HepG2 (cell line): ENCODE results near the gene RASSF4. TPM values are rescaled to one million over a fixed set of nuclear protein-coding genes. Genes with fewer than 3 reads are reported as not detected.

ENCODE experiments used
- ARHGAP35 ChIP-seq: sonication (generic); formaldehyde crosslinking; IDR thresholded peaks from 2 replicates; pipeline ENCODE4 v1.9.0; 2022; ENCODE audit warnings: mild to moderate bottlenecking, inconsistent platforms, moderate library complexity, missing genetic modification reagents, borderline replicate concordance
- HOXA7 ChIP-seq: sonication (generic); formaldehyde crosslinking; IDR thresholded peaks from 2 replicates; pipeline ENCODE4 v1.8.1; 2022; ENCODE audit warnings: mild to moderate bottlenecking, missing genetic modification reagents, moderate library complexity
- MZF1 ChIP-seq: sonication (generic); formaldehyde crosslinking; IDR thresholded peaks from 2 replicates; pipeline ENCODE4 v1.8.1; 2023; ENCODE audit warnings: mild to moderate bottlenecking, missing genetic modification reagents, borderline replicate concordance
- NFE2L2 ChIP-seq: fragments of 150-350 bp; IDR thresholded peaks from 2 replicates; pipeline ENCODE4 v1.6.1; 2014; ENCODE audit warnings: low read length
- PCBP1 ChIP-seq: fragments of 200-400 bp; formaldehyde crosslinking; IDR thresholded peaks from 2 replicates; pipeline ENCODE4 v1.6.1; 2017; ENCODE audit warnings: mild to moderate bottlenecking, low read depth, low read length, borderline replicate concordance
- PHF21A ChIP-seq: sonication (generic); formaldehyde crosslinking; IDR thresholded peaks from 2 replicates; pipeline ENCODE4 v1.5.0; 2020; ENCODE audit warnings: mild to moderate bottlenecking, missing genetic modification reagents
- ZNF143 ChIP-seq: sonication (generic); formaldehyde crosslinking; IDR thresholded peaks from 2 replicates; pipeline ENCODE4 v1.4.0; 2020; ENCODE audit warnings: missing genetic modification reagents
- ZNF30 ChIP-seq: sonication (generic); formaldehyde crosslinking; IDR thresholded peaks from 2 replicates; pipeline ENCODE4 v1.5.0; 2020; ENCODE audit warnings: mild to moderate bottlenecking, missing genetic modification reagents
- ZNF337 ChIP-seq: sonication (generic); formaldehyde crosslinking; IDR thresholded peaks from 2 replicates; pipeline ENCODE4 v1.5.1; 2020; ENCODE audit warnings: missing genetic modification reagents, low read depth, mild to moderate bottlenecking, borderline replicate concordance
- polyA plus RNA-seq, 8 experiments: library from polyadenylated mRNA; depleted of rRNA in 3 of 8; stranded (reverse) in 7 of 8; unstranded in 1 of 8; fragments of >200 nt; fragmentation: Illumina TruSeq in 4 of 8; extraction: Trizol in 4 of 8; gene quantifications; 2 replicates each; pipeline versions ENCODE4 v1.2.1 to v1.2.3, GENCODE V29; 2011 to 2016; ENCODE audit warnings: low read depth in 4 of 8, missing spikeins in 1 of 8, mixed read lengths in 1 of 8; ENCODE audit not compliant: insufficient read depth in 1 of 8
- total RNA-seq, 5 experiments: library from RNA; depleted of rRNA; stranded (reverse); fragments of >200 nt; fragmentation: Illumina TruSeq; extraction: Trizol; gene quantifications; 2 replicates each; pipeline ENCODE4 v1.2.3, GENCODE V29; 2016; ENCODE audit warnings: low read depth in 1 of 5
- TF ChIP-seq, protein P1 (sequence below): sonication (generic); formaldehyde crosslinking; IDR thresholded peaks from 2 replicates; pipeline ENCODE4 v1.4.0; 2020; ENCODE audit warnings: missing genetic modification reagents
- TF ChIP-seq, protein P2 (sequence below): sonication (generic); formaldehyde crosslinking; IDR thresholded peaks from 2 replicates; pipeline ENCODE4 v1.4.0; 2020; ENCODE audit warnings: mild to moderate bottlenecking, missing genetic modification reagents
- TF ChIP-seq, protein P3 (sequence below): sonication (generic); formaldehyde crosslinking; IDR thresholded peaks from 2 replicates; pipeline ENCODE4 v1.4.0; 2020; ENCODE audit warnings: mild to moderate bottlenecking, missing genetic modification reagents
- TF ChIP-seq, protein P4 (sequence below): sonication (generic); formaldehyde crosslinking; IDR thresholded peaks from 2 replicates; pipeline ENCODE4 v1.4.0; 2020; ENCODE audit warnings: missing genetic modification reagents
- TF ChIP-seq, protein P5 (sequence below): sonication (generic); formaldehyde crosslinking; IDR thresholded peaks from 2 replicates; pipeline ENCODE4 v1.4.0; 2020; ENCODE audit warnings: missing genetic modification reagents, mild to moderate bottlenecking, borderline replicate concordance

The RASSF4 gene
- total and polyA plus RNA-seq, 2 of the 13 experiments (the other 11 are each of a cell fraction or from before 2014, with no cell fraction given) = 34.0 to 51.7 TPM

DNA sequence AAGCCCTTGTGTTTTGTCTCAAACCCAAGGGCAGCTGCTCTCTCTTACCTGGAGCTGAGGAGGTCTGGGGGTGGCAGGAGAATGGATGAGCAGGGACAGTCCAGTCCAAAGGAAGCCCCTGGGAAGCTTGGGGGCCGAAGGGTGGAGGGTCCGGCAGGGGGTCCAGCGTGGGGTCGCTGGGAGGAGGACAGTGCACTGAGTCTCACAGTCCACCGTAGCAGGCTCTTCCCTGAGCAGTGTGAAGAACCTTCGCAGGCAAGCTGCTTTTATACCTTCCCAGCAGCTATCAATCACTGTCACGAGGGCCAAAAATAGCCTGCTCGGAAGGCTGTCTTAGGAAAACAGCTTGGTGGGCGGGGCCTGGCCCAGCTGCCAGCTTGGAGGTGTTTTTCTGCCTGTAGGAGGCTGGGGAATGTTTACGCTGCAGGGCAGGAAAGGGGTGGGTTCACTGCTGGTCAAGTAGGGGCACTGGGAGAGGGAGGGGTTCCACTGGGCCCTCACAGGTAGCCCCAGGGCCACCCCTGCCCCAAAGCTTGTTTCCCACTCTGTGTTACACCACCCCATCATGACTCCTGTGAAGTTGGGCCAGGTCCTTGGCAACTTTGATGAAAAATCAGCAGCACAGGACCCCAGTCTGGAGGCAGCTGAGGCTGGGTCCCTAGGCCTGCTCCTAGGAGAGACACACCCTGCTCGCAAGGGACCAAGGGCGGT lies 19.1 kb downstream of the RASSF4 start, which contains the start of gene DEPP1 (continued):
- TF ChIP-seq, protein P1, sequence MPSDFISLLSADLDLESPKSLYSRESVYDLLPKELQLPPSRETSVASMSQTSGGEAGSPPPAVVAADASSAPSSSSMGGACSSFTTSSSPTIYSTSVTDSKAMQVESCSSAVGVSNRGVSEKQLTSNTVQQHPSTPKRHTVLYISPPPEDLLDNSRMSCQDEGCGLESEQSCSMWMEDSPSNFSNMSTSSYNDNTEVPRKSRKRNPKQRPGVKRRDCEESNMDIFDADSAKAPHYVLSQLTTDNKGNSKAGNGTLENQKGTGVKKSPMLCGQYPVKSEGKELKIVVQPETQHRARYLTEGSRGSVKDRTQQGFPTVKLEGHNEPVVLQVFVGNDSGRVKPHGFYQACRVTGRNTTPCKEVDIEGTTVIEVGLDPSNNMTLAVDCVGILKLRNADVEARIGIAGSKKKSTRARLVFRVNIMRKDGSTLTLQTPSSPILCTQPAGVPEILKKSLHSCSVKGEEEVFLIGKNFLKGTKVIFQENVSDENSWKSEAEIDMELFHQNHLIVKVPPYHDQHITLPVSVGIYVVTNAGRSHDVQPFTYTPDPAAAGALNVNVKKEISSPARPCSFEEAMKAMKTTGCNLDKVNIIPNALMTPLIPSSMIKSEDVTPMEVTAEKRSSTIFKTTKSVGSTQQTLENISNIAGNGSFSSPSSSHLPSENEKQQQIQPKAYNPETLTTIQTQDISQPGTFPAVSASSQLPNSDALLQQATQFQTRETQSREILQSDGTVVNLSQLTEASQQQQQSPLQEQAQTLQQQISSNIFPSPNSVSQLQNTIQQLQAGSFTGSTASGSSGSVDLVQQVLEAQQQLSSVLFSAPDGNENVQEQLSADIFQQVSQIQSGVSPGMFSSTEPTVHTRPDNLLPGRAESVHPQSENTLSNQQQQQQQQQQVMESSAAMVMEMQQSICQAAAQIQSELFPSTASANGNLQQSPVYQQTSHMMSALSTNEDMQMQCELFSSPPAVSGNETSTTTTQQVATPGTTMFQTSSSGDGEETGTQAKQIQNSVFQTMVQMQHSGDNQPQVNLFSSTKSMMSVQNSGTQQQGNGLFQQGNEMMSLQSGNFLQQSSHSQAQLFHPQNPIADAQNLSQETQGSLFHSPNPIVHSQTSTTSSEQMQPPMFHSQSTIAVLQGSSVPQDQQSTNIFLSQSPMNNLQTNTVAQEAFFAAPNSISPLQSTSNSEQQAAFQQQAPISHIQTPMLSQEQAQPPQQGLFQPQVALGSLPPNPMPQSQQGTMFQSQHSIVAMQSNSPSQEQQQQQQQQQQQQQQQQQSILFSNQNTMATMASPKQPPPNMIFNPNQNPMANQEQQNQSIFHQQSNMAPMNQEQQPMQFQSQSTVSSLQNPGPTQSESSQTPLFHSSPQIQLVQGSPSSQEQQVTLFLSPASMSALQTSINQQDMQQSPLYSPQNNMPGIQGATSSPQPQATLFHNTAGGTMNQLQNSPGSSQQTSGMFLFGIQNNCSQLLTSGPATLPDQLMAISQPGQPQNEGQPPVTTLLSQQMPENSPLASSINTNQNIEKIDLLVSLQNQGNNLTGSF (CRISPR knock-in tag) = no peak
- TF ChIP-seq PCBP1 = 0 out of 2 replicates have a peak, but pooled peaks have one; percentile 75
- peak; percentile 94; the same call in 1 of the 2 replicates for TF ChIP-seq ZNF337 (CRISPR knock-in tag)
- TF ChIP-seq, protein P2, sequence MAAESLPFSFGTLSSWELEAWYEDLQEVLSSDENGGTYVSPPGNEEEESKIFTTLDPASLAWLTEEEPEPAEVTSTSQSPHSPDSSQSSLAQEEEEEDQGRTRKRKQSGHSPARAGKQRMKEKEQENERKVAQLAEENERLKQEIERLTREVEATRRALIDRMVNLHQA (CRISPR knock-in tag) = no peak
- no peak for TF ChIP-seq MZF1 (CRISPR knock-in tag)
- TF ChIP-seq, protein P3, sequence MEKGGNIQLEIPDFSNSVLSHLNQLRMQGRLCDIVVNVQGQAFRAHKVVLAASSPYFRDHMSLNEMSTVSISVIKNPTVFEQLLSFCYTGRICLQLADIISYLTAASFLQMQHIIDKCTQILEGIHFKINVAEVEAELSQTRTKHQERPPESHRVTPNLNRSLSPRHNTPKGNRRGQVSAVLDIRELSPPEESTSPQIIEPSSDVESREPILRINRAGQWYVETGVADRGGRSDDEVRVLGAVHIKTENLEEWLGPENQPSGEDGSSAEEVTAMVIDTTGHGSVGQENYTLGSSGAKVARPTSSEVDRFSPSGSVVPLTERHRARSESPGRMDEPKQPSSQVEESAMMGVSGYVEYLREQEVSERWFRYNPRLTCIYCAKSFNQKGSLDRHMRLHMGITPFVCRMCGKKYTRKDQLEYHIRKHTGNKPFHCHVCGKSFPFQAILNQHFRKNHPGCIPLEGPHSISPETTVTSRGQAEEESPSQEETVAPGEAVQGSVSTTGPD (CRISPR knock-in tag) = no peak
- TF ChIP-seq ZNF143 (CRISPR knock-in tag) = peak; percentile 41; the same call in 1 of the 2 replicates
- TF ChIP-seq ARHGAP35 = 0 out of 2 replicates have a peak, but pooled peaks have one; percentile 37
- TF ChIP-seq, protein P4, sequence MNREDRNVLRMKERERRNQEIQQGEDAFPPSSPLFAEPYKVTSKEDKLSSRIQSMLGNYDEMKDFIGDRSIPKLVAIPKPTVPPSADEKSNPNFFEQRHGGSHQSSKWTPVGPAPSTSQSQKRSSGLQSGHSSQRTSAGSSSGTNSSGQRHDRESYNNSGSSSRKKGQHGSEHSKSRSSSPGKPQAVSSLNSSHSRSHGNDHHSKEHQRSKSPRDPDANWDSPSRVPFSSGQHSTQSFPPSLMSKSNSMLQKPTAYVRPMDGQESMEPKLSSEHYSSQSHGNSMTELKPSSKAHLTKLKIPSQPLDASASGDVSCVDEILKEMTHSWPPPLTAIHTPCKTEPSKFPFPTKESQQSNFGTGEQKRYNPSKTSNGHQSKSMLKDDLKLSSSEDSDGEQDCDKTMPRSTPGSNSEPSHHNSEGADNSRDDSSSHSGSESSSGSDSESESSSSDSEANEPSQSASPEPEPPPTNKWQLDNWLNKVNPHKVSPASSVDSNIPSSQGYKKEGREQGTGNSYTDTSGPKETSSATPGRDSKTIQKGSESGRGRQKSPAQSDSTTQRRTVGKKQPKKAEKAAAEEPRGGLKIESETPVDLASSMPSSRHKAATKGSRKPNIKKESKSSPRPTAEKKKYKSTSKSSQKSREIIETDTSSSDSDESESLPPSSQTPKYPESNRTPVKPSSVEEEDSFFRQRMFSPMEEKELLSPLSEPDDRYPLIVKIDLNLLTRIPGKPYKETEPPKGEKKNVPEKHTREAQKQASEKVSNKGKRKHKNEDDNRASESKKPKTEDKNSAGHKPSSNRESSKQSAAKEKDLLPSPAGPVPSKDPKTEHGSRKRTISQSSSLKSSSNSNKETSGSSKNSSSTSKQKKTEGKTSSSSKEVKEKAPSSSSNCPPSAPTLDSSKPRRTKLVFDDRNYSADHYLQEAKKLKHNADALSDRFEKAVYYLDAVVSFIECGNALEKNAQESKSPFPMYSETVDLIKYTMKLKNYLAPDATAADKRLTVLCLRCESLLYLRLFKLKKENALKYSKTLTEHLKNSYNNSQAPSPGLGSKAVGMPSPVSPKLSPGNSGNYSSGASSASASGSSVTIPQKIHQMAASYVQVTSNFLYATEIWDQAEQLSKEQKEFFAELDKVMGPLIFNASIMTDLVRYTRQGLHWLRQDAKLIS (CRISPR knock-in tag) = peak; percentile 100
- 0 out of 2 replicates have a peak, but pooled peaks have one; percentile 57 for TF ChIP-seq PHF21A
- TF ChIP-seq ZNF30 (CRISPR knock-in tag) = no peak
- TF ChIP-seq, protein P5, sequence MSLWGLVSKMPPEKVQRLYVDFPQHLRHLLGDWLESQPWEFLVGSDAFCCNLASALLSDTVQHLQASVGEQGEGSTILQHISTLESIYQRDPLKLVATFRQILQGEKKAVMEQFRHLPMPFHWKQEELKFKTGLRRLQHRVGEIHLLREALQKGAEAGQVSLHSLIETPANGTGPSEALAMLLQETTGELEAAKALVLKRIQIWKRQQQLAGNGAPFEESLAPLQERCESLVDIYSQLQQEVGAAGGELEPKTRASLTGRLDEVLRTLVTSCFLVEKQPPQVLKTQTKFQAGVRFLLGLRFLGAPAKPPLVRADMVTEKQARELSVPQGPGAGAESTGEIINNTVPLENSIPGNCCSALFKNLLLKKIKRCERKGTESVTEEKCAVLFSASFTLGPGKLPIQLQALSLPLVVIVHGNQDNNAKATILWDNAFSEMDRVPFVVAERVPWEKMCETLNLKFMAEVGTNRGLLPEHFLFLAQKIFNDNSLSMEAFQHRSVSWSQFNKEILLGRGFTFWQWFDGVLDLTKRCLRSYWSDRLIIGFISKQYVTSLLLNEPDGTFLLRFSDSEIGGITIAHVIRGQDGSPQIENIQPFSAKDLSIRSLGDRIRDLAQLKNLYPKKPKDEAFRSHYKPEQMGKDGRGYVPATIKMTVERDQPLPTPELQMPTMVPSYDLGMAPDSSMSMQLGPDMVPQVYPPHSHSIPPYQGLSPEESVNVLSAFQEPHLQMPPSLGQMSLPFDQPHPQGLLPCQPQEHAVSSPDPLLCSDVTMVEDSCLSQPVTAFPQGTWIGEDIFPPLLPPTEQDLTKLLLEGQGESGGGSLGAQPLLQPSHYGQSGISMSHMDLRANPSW (CRISPR knock-in tag) = 0 out of 2 replicates have a peak, but pooled peaks have one; percentile 71
- TF ChIP-seq NFE2L2 = no peak; the same call in 1 of the 2 replicates
- no peak for TF ChIP-seq HOXA7
